ENCODE results near the gene IFI35.

Gene IFI35

DNA sequence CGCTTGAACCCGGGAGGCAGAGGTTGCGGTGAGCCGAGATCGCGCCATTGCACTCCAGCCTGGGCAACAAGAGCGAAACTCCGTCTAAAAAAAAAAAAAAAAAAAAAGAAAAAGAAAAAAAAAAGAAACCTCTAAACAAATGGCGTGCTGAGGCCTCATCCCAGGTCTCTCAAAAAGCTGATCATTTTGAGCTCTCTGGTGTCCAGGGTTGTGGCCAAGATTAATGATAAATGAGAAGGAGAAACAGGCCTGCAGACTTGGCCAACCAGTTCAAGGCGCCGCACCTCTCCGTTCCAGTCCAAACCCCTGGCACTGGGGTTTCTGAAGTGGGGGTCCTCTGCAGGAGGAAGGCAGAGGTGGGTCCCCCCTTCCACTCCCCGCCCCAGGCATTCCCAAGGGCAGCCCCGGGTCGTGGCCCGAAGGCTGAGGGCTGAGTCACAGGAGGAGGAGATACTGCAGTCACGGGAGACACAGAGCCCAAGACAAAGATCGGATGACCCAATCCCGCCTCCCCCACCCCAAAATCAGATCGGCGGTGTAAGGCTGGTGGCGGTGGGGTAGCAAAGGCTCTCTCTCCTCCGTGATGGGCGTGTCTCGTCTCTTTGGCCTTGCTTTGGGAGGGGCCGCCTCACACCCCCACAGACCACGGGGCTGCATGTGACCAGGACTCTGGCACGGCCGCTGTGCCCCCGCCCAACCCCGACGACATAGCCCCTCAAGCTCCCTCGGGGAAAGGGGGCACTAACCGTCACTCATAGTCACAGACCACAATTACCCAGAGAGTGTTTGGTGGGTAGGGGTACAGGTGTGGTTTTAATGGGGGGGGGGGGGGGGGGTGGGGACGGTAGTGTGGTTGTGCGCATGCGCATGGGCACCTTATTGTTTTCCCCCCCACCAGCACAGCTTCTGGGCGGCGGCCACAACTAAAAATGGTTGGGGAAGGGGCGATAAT, 14.5 kb downstream of the IFI35 start:
- H3K27ac ChIP-seq (ENCODE audit: extremely low read depth, low read depth, low read length): peak overlapping the region; percentile 76
- TF ChIP-seq EGR2 (tag by site-specific recombination; IDR thresholded peaks at IDR 0.05; ENCODE audit: low read depth) (no peak), ZNF184 (tag by site-specific recombination; IDR thresholded peaks at IDR 0.05) (no peak), ZSCAN16 (tag by site-specific recombination; IDR thresholded peaks at IDR 0.05) (no peak), ZNF791 (tag by site-specific recombination; IDR thresholded peaks at IDR 0.05) (no peak), ZNF274 (IDR thresholded peaks at IDR 0.05; ENCODE audit: low read length) (no peak), ZNF274 (tag by site-specific recombination; IDR thresholded peaks at IDR 0.05; ENCODE audit: borderline replicate concordance) (no peak), GLI2 (tag by site-specific recombination; IDR thresholded peaks at IDR 0.05; ENCODE audit: borderline replicate concordance, low read depth) (no peak), ZNF324 (tag by site-specific recombination; IDR thresholded peaks at IDR 0.05) (no peak), ZNF16 (tag by site-specific recombination; IDR thresholded peaks at IDR 0.05; ENCODE audit: low read depth) (no peak), BCL11A (tag by site-specific recombination; IDR thresholded peaks at IDR 0.05; ENCODE audit: low read depth) (0 out of 2 replicates have a peak, but pooled peaks have one; percentile 13), ZNF473 (tag by site-specific recombination; IDR thresholded peaks at IDR 0.05) (no peak), ZNF350 (tag by site-specific recombination; IDR thresholded peaks at IDR 0.05) (no peak), ZNF19 (tag by site-specific recombination; IDR thresholded peaks at IDR 0.05; ENCODE audit: low read depth) (no peak), ZNF239 (tag by site-specific recombination; IDR thresholded peaks at IDR 0.05) (no peak), YY2 (tag by site-specific recombination; IDR thresholded peaks at IDR 0.05) (no peak), ZNF785 (tag by site-specific recombination; IDR thresholded peaks at IDR 0.05) (no peak), REPIN1 (tag by site-specific recombination; IDR thresholded peaks at IDR 0.05; ENCODE audit: low read depth) (no peak), ZSCAN23 (tag by site-specific recombination; IDR thresholded peaks at IDR 0.05) (no peak), ZNF843 (tag by site-specific recombination; IDR thresholded peaks at IDR 0.05) (no peak), ZNF529 (tag by site-specific recombination; IDR thresholded peaks at IDR 0.05; ENCODE audit: insufficient replicate concordance) (no peak), SP3 (tag by site-specific recombination; IDR thresholded peaks at IDR 0.05) (peak; percentile 62), ZBTB7A (tag by site-specific recombination; IDR thresholded peaks at IDR 0.05; ENCODE audit: low read depth) (no peak), ZNF175 (tag by site-specific recombination; IDR thresholded peaks at IDR 0.05) (no peak), ZIC2 (tag by site-specific recombination; IDR thresholded peaks at IDR 0.05) (no peak), ZBTB21 (tag by site-specific recombination; IDR thresholded peaks at IDR 0.05) (no peak; the same call in 1 of the 2 replicates), ZNF501 (tag by site-specific recombination; IDR thresholded peaks at IDR 0.05) (no peak), OSR2 (tag by site-specific recombination; IDR thresholded peaks at IDR 0.05) (no peak), ZNF549 (tag by site-specific recombination; IDR thresholded peaks at IDR 0.05) (no peak), ZNF610 (tag by site-specific recombination; IDR thresholded peaks at IDR 0.05; ENCODE audit: borderline replicate concordance) (no peak), ZBTB48 (tag by site-specific recombination; IDR thresholded peaks at IDR 0.05) (no peak), KLF1 (tag by site-specific recombination; IDR thresholded peaks at IDR 0.05) (peak; percentile 86)
- TF ChIP-seq, protein P1, sequence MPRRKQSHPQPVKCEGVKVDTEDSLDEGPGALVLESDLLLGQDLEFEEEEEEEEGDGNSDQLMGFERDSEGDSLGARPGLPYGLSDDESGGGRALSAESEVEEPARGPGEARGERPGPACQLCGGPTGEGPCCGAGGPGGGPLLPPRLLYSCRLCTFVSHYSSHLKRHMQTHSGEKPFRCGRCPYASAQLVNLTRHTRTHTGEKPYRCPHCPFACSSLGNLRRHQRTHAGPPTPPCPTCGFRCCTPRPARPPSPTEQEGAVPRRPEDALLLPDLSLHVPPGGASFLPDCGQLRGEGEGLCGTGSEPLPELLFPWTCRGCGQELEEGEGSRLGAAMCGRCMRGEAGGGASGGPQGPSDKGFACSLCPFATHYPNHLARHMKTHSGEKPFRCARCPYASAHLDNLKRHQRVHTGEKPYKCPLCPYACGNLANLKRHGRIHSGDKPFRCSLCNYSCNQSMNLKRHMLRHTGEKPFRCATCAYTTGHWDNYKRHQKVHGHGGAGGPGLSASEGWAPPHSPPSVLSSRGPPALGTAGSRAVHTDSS (tag by site-specific recombination; IDR thresholded peaks at IDR 0.05): no peak
- TF ChIP-seq, protein P2, sequence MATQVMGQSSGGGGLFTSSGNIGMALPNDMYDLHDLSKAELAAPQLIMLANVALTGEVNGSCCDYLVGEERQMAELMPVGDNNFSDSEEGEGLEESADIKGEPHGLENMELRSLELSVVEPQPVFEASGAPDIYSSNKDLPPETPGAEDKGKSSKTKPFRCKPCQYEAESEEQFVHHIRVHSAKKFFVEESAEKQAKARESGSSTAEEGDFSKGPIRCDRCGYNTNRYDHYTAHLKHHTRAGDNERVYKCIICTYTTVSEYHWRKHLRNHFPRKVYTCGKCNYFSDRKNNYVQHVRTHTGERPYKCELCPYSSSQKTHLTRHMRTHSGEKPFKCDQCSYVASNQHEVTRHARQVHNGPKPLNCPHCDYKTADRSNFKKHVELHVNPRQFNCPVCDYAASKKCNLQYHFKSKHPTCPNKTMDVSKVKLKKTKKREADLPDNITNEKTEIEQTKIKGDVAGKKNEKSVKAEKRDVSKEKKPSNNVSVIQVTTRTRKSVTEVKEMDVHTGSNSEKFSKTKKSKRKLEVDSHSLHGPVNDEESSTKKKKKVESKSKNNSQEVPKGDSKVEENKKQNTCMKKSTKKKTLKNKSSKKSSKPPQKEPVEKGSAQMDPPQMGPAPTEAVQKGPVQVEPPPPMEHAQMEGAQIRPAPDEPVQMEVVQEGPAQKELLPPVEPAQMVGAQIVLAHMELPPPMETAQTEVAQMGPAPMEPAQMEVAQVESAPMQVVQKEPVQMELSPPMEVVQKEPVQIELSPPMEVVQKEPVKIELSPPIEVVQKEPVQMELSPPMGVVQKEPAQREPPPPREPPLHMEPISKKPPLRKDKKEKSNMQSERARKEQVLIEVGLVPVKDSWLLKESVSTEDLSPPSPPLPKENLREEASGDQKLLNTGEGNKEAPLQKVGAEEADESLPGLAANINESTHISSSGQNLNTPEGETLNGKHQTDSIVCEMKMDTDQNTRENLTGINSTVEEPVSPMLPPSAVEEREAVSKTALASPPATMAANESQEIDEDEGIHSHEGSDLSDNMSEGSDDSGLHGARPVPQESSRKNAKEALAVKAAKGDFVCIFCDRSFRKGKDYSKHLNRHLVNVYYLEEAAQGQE (tag by site-specific recombination; IDR thresholded peaks at IDR 0.05): no peak
- TF ChIP-seq, protein P3, sequence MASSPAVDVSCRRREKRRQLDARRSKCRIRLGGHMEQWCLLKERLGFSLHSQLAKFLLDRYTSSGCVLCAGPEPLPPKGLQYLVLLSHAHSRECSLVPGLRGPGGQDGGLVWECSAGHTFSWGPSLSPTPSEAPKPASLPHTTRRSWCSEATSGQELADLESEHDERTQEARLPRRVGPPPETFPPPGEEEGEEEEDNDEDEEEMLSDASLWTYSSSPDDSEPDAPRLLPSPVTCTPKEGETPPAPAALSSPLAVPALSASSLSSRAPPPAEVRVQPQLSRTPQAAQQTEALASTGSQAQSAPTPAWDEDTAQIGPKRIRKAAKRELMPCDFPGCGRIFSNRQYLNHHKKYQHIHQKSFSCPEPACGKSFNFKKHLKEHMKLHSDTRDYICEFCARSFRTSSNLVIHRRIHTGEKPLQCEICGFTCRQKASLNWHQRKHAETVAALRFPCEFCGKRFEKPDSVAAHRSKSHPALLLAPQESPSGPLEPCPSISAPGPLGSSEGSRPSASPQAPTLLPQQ (tag by site-specific recombination; IDR thresholded peaks at IDR 0.05): peak; percentile 87

More for the DNA sequence above, 14.5 kb downstream of the IFI35 start:
- ChIA-PET CTCF (interaction anchor here (0.9 to 1.3 kb wide), 2 partner anchors 15 to 16 kb away, joined by 3 to 4 read pairs; no protein-coding TSS in a partner anchor), POLR2A (interaction anchor here (0.5 to 3.0 kb wide), 10 partner anchors 9 to 510 kb away, joined by 3 to 36 read pairs (median 5); partner anchors contain the start of gene RPL27)
- Histone ChIP-seq H3K4me3 (ENCODE audit: low read depth, low read length) (peak overlapping the region; percentile 96), H3K36me3 (ENCODE audit: control insufficient read depth in 2 of 2, insufficient read depth in 1 of 2, low read length in 2 of 2) (peaks cover 0 to 22% of the 10 kb centered on the region in 2 experiments; a peak in 2 of 3 replicates), H3K4me1 (ENCODE audit: control insufficient read depth, insufficient read depth, low read length) (peaks cover 12% of the 10 kb centered on the region), H3K9me3 (ENCODE audit: control insufficient read depth, insufficient read depth, low read depth, low read length) (no peaks in the 10 kb centered on the region)

All from HEK293 (cell line).